HG02970 (cell line): Measurements from ENCODE around the gene GZMH.
"Not testable (repeated sequence)": the region's sequence is repeated elsewhere in the genome, so short reads cannot be mapped to it uniquely, and the experiment has no call there.

Source experiments
- ATAC-seq: cut with Tn5 transposase; IDR thresholded peaks from one replicate; pipeline ENCODE4 v1.9.1; 2021; ENCODE audit warnings: mild to moderate bottlenecking, moderate library complexity, moderate number of reproducible peaks; ENCODE audit not compliant: unreplicated experiment, low FRiP score

The GZMH gene, protein sequence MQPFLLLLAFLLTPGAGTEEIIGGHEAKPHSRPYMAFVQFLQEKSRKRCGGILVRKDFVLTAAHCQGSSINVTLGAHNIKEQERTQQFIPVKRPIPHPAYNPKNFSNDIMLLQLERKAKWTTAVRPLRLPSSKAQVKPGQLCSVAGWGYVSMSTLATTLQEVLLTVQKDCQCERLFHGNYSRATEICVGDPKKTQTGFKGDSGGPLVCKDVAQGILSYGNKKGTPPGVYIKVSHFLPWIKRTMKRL

GRCh38 chr14:24609655-24610344 is at the start of gene GZMH:
Gene GZMH, minus strand, starts transcription at chr14:24609685. Its CDS starts 72 bp downstream, at chr14:24609613.
- no peak for ATAC-seq

DNA sequence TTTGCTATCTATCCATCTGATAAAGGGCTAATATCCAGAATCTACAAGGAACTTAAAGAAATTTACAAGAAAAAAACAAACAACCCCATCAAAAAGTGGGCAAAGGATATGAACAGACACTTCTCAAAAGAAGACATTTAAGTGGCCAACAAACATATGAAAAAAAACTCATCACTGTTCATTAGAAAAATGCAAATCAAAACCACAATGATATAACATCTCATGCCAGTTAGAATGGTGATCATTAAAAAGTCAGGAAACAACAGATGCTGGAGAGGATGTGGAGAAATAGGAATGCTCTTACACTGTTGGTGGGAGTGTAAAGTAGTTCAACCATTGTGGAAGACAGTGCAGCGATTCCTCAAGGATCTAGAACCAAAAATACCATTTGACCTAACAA is 38.9 kb upstream of the GZMH start:
- ATAC-seq = not testable (repeated sequence)

DNA sequence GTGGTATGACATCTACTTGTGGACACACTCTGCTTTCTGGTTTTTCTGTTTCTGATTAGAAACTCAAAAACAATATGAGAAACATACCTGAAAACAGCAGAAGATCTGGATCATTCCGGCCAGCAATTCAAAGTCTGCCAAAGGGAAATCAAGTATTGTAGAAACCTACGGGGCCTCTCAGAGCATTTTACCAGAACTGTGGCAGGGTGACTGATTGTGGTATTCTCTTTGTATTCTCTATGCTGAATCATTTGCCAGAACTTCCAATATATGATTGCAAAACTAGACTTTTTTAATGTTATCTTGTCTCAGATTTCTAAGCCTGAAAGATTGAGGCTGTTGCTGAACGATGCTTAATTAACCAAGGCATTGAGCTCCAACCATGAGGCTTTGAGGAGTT is 30.4 kb upstream of the GZMH start:
- no peak for ATAC-seq

- ATAC-seq = no peak
These were observed 29.8 kb upstream of the GZMH start for GRCh38 chr14:24639270-24639669.

DNA sequence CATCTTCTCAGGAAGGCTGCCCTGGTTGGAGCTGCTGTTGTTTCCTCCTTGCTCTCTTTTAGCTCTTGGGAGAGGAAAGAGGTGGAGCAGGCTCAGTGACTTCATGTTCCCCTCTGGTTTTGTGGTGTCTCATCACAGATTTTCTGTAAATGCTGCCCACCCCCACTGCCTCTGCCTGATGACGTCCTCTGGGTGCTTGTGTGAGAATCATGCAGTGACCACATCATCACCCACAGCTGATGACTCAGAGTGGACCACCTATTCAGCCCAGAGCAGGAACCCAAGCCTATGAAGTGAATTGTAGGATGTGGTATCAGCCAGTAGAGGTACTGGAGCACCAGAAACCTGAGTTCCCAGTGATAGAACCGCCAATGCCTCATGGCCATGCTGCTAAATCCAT is 24.7 kb upstream of the GZMH start, which contains the start of gene GZMB:
TSS of gene GZMB (minus strand) at position 33 of the 400 bp plus-strand sequence. CDS start at position 3, 30 bp downstream.
- no peak for ATAC-seq

DNA sequence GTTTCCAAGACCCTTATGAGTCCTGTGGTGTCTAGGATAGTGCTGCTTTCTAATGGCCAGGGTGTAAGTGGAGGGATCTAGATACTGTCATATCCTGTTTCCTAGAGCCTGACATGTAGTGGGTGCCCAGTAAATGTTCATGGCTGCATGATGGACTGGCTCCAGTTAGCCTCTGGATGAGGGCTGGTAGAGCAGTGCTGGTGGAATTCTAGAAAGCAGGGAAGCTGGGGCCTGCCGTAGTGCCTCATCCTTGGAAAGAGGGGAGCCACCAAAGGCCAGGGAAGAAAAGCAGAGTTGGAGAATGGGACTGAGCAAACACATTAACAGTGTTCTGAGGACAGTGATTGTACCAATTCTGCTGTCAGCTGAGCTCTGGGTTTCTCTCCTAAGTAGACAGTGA is 23.9 kb upstream of the GZMH start:
- no peak for ATAC-seq

DNA sequence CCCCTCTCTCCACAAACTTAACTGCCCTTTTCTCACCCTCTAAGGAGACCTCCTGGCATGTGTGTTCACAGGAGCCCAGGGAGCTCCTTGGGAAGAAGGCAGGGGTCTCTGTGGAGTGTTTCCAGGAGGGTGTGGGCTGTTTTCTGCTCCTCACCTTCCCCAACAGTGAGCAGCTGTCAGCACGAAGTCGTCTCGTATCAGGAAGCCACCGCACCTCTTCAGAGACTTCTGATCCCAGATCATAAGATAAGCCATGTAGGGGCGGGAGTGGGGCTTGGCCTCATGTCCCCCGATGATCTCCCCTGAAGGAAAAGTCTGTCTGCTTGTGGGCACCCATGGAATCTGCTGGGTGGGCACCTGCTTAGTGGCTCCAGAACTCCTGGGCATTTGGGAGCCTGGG is 23.3 kb upstream of the GZMH start:
- no peak for ATAC-seq

DNA sequence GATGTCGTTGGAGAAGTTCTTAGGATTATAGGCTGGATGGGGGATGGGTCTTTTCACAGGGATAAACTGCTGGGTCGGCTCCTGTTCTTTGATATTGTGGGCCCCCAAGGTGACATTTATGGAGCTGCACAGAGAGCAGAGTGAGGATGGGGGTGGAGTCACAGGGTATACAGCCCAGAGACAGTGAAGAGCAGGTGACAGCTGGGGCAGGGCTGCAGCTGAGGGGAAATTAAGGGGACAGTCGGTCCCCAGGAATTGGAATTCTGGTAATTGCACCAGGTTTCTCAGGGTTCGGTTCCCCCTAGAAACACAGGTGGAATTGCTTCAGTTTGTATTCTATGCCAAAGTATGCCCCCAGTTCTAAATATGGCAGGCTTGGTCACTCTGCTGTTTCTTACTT is 22.9 kb upstream of the GZMH start:
- ATAC-seq = no peak

DNA sequence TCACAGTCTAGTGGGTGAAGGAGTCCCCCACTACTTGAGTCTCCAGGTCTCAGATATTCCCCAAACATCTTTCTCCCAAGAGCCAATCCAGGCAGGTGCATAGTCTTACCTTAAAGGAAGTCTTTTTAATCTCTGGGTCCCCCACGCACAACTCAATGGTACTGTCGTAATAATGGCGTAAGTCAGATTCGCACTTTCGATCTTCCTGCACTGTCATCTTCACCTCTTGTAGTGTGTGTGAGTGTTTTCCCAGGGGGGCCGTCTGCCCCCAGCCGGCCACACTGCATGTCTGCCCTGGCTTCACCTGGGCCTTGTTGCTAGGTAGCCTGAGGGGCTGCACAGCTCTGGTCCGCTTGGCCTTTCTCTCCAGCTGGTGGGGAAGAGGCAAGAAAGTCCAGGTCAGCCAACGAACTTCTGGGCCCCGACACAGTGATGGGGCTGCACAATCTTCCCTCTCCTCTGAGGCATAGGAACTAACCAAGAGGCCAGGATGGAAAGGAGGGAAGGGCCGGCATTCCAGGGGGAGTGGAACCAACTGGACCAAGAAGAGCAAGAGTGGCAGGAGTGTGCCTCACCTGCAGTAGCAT is 22.4 kb upstream of the GZMH start:
- ATAC-seq = no peak

GRCh38 chr14:24630872-24631477 is 21.5 kb upstream of the GZMH start:
- ATAC-seq = no peak

GRCh38 chr14:24630087-24630871 is 20.8 kb upstream of the GZMH start:
- no peak for ATAC-seq

DNA sequence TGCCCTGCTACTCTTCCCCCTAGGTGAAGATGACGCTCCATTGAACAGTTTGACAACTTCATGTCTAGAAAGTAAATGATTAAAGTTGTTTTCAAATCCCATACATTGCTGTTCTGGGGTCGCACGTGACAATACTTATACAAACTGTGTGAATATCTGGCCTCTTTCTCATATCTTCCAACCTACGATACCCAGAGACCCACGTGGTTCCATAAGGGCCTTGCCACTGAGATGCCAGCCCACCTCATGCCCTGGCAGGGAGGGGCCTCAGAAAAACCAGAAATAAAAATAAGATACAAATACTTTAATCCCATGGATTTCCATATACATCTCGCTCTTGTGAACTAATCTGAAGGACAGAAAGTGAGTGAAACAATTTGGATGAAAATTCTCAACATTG is 20.0 kb upstream of the GZMH start:
- no peak for ATAC-seq

DNA sequence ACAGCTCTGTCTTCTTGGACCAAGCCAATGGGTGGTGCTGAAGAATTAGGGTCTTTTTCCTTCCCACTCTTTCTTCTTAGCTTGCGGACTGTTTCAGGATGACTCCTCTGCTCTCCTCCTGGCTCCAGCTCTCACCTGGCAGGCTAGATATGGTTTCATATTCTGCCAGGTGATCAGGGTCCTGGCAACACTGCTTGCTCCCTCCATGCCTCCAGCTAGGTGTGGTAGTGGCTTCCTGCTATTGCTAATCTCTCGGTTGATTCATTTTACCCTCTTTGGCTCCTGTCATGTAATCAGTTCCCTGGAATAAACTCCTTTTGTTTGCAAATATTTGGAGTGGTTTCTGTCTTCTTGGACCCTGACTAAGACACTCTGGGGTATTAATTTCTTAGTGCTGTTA is 4.3 kb upstream of the GZMH start:
- ATAC-seq = no peak

- ATAC-seq = no peak
These were observed 3.8 kb upstream of the GZMH start for GRCh38 chr14:24613241-24613640.

DNA sequence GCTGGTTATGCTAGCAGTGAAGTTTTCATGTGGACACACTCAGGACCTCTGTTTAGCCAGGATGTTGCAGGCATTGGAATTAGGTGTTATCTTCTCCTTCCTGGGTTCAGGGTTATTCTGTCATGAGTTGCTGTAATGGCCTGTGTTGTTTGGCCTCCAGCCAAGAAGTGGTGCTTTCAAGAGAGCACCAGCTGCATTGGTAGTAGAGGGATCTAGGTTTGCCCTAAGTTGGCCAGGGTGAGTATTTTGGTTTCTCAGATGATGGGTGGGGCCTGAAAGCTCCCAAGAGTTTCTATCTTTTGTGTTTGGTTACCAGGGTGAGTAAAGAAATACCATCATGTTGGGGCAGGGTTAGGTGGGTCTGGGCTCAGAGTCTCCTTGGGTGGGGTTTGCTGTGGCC is 2.7 kb upstream of the GZMH start:
- no peak for ATAC-seq

- ATAC-seq = no peak
These were observed 1.6 kb downstream of the GZMH start for GRCh38 chr14:24607635-24608514.

DNA sequence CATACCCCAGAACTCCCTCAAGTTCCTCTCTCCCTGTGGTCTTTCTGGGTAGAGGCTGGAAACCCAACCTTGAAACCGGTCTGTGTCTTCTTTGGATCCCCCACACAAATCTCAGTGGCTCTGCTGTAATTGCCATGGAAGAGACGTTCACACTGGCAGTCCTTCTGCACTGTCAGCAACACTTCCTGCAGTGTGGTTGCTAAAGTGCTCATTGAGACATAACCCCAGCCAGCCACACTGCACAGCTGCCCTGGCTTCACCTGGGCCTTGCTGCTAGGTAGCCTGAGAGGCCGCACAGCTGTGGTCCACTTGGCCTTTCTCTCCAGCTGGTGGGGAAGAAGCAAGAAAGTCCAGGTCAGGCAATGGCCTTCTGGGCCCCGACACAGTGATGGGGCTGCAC is 2.4 kb downstream of the GZMH start:
- ATAC-seq = no peak

DNA sequence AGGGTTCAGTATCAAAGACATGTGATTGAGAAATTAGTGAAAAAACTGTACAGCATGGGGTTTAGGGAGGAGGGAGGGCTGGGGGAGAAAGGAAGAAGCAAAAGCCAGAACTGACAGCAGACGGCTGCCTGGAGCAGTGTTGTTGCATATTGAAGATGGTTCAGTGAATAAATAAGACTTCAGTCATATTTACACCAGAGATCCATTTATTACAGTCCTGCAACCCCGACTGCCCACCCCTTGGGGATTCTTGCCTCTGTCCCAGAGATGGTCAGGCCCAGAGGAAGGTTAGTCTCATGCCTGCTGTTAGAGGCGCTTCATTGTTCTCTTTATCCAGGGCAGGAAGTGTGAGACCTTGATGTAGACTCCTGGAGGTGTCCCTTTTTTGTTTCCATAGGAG is 3.2 kb downstream of the GZMH start:
- no peak for ATAC-seq

DNA sequence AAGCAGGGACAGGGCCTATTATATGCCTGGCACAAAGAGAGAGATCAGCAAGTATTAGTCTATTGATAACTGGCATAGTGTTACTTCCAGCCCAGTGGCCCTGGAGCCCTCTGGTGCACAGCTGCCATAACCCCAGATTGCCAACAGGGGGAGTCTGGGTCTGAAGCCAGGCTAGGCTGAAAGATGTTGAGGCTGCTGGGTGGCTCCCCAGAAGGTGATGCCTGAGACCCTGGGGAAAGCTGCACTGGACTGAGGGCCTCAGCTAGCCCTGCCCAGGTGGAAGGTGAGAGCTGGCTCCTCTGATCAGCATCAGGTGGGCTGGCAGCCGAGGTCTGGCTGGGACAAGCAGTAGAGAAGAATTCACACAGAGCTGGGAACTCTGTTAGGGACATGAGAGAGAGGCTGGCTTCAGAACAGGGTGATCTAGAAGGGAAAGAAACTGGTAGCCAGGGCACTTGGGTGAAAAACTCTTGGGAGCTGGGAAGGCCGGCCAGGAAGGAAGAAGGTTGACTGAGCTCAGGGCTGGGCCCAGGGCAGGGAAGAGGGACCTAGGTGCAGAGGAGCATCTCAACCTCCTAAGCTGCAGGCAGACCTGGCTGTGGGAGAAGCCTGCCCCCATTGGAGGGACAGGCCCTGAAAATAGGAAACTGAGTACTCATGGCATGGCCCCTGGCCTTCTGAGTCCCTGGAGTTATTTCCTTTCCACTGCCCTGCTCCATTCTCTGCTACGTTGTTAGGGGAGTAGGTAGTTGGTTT is 3.9 kb downstream of the GZMH start:
- ATAC-seq = peak; percentile 76
